ENCODE results near the gene EGF.

Gene EGF

DNA sequence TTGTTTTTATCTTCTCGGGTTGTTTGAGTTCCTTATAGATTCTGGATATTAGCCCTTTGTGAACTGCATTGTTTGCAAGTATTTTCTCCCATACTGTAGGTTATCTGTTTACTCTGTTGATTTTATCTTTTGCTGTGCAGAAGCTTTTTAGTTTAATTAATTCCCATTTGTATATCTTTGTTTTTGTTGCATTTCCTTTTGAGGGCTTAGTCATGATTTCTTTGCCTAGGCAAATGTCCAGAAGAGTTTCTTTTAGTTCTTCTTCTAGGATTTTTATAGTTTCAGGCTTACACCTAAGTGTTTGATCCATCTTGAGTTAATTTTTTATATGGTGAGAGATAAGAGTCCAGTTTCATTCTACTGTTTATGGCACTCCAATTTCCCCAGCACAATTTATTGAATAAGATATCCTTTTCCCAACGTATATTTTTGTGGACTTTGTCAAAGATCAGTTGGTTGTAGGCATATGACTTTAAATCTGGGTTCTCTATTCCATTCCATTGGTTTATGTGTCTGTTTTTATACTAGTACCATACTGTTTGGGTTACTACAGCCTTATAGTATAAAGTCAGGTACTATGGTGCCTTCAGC lies 54.3 kb downstream of the EGF start:
- DNase-seq, result no peak

- no peak for DNase-seq
Observed at GRCh38 chr4:109967798-109968520, 55.3 kb downstream of the EGF start.

DNA sequence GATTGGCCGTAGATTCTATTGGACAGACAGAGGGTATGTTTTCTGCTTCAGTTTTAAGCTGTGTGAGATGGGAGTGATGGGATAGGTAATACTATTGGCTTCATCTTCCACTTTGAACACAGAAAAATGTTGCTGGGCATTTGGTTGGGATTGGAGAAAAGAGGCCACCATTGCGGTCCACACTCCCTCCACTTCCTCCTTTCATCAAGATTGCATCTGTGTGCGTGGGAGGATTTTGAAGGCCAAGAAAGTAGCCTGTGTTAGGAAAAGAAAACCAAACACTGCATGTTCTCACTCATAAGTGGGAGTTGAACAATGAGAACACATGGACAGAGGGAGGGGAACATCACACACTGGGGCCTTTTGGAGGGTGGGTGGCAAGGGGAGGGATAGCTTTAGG lies 56.4 kb downstream of the EGF start:
- no peak for DNase-seq

DNA sequence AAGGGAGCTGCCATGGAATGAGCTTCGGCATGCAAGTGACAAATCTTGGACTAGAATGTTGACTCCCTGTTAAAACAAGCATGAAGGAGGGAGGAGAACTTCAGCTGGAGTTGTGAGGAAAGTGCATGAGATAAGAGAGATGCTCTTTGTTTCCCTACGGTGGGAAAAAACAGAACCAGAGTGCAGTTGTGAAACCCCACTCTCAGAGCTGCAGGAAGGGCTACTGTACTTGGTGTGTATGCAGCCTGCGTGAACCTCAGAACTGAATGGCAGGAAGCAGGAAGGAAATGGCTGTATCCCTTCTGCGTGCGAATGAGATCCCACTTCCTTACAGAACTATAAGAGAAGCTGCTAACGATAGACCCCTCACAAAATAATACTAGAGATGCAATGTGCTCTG lies 57.2 kb downstream of the EGF start:
- DNase-seq, result no peak

GRCh38 chr4:109972786-109973528 lies 60.3 kb downstream of the EGF start:
- DNase-seq, result no peak

DNA sequence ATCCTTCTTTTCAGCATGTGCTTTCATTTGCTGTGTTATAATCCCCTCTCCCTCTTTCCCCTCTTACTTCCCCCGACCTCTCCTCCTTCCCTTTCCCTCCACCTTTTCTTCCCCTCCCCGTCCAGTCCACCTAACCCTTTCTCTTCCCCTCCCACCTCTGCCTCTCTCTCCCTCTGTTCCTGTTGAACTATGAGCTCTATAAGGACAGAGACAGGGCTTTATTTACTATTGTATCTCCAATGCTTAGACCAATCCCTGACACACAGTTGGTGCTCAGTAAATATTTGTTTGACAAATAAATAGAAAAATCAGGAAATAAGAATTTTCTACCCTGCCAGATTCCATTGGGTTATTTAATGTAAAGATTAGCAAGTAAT lies 60.8 kb downstream of the EGF start:
- DNase-seq, result no peak

- DNase-seq, result no peak
Observed at GRCh38 chr4:109976189-109976588, 63.5 kb downstream of the EGF start.

- no peak for DNase-seq
Observed at GRCh38 chr4:109977854-109978501, 65.3 kb downstream of the EGF start.

GRCh38 chr4:109978704-109979454 lies 66.2 kb downstream of the EGF start:
- DNase-seq, result no peak

GRCh38 chr4:109979920-109980717 lies 67.4 kb downstream of the EGF start:
- no peak for DNase-seq

DNA sequence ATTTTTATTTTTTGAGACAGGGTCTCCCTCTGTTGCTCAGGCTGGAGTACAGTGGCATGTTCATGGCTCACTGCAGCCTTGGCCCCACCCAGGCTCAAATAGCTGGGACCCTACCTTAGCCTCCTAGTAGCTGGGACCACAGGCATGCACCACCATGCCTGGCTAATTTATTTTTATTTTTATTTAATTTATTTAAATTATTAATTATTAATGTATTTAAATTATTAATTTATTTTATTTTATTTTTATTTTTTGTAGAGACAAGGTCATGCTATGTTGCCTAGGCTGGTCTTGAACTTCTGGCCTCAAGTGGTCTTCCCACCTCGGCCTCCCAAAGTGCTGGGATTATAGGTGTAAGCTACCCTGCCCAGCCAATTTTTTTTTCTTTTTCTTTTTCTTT lies 69.3 kb downstream of the EGF start:
- DNase-seq, result no peak

DNA sequence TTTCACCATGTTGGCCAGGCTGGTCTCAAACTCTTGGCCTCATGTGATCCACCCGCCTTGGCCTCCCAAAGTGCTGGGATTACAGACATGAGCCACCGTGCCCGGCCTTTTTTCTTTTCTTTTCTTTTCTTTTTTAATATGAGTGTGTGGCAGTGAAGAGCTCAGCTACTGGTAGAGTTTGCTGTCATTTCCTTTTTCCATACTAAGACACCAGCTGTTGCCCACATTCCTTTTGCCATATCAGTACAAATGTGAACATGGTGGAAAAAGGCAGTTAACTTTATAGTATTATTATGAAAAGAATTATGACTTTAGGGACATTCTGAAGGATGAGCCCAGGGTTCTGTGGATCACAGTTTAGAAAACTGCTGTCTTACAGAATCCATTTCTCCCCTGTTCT lies 69.8 kb downstream of the EGF start:
- DNase-seq, result no peak

DNA sequence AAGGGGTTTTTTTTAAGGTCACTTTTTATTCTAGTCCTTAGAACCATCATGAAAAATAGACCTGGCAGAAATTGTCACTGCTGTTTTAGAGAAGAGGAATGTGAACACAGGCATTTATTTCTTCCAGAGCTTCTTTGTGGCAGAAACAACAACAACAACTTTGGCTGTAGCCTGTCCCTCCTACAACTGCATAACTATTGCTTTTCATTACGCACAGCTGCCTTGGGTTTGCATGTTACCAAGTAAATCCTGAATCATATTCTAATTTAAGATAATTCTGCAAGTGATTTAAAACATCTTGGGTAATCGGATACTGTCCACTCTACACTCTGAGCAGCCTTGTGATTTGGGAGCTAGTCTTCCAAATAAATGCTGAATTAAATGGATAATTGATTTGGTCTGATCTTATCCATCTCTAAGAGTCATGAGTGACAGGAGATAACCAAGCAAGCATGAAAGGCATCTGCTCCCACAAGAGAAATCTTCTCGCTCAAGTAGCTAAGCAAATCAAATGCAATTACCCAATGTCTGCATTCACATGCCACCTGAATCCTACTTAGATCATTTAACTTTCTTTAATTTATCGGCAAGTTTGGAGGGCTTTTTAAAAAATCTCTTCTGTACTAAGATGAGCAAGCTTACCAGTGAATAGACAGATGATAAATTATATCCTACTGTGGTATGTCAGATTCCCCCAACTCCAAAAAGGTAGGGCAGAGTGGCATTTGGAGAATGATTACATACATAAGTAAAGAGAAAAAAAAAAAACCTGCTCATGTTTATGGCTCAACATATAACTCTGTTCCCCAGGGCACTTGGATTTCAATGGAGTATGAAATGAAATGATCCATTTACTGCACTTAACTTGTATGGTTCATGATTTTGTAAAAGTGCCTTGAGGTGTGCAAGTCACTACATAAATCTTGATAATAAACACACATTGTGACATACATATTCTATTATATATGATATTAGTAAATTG lies 73.6 kb downstream of the EGF start:
- DNase-seq, result no peak

- no peak for DNase-seq
Observed at GRCh38 chr4:109989044-109989443, 76.4 kb downstream of the EGF start.

DNA sequence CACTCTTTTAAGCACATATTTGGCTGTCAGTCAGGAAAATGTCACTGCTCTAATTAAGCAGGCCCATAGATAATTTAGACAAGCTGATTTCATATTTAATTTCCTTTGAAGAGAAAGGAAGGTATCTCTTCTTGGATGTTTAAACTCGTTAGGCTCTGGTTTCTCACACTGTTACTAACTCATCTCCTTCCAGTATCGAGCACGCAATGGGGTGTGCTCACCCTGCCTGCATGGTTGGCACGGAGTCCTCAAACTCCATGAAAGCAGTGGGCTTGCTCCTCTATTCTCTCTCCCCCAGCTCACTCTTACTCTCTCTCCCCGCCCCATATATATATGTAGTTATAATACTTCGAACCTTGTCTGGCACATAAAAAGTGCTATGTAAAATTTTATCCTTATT lies 76.9 kb downstream of the EGF start:
- no peak for DNase-seq

DNA sequence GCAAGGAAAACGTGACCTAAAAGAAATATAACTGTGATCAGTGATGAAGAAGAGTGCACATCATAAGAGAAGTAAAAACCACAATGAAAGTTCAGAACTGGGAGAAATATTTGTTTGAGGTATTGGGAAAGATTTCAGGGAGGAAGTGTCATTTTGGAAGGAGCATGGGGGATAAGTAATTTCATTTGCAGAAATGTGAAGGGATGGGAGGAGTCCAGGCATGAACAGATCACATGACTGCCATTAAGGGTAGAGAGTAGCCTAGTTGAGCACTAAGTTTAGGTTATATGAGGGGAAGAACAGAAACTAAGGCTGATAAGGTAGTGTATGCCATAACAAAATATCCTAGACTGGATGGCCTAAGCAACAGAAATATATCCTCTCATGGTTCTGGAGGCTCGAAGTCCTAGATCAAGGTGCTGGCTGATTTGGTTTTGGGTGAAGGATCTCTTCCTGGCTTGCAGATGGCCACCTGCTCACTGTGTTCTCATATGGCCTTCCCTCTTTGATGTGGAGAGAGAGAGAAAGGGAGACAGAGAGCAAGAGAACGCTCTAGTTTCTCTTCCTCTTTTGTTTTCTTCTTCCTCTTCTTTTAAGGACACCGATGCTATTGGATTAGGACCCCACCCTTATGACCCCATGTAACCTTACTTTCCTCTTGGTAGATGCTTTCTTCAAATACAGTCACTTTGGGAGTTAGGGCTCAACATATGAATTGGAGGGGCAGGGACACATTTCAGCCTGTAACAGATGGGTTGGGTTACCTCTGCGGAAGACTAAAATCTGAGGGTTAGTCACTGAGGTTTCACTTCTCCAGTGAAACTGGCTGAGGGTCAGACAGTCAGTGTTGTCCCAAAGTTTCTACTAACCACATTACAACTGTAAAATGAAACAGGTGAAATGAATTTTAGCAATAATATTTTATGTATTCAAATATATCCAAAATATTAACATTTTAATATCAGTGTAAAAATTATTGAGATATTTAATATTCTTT lies 77.9 kb downstream of the EGF start:
- DNase-seq, result no peak

DNA sequence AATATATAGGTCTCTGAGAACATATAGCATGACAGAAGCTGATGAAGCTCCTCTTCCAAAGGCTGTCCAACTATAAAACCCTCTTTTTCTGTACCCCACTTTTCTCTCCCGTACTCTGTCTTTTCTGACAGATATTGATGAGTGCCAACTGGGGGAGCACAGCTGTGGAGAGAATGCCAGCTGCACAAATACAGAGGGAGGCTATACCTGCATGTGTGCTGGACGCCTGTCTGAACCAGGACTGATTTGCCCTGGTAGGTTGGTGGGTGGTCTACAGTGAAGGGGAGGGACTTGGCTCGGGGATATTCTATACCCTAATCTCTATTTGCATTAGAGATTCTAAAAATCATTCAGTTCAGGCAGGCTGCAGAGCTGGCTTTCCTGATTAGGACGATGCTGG lies 80.4 kb downstream of the EGF start:
- no peak for DNase-seq

DNA sequence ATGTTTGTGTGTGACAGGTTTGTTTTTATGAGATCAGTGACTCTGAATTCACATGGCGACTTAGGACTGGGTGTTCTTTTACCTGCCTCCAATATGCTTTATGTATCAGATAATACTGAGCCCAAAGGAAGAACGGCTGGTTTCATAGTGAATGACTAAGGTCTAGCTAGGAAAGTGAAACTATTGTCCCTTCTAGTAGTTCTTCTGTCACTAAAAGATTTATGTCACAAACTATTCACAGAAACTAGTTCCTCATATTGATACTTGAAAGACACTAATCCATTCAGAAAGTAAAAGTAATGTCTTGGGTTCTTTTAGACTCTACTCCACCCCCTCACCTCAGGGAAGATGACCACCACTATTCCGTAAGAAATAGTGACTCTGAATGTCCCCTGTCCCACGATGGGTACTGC lies 81.7 kb downstream of the EGF start:
- DNase-seq, result no peak

GRCh38 chr4:109996526-109996925 lies 83.8 kb downstream of the EGF start:
- no peak for DNase-seq
